ENCODE results near the gene LGI4. TPM values are rescaled to one million over a fixed set of nuclear protein-coding genes. Genes with fewer than 3 reads are reported as not detected.

Gene LGI4
- total RNA-seq, 1 donor from 2014 or later: 16.1 TPM

- H3K9me3 Mint-ChIP-seq: peaks cover 7% of the 10 kb centered on the region
- no peak for TF ChIP-seq CTCF (conservative IDR thresholded peaks at IDR 0.05)
- DNase-seq (ENCODE audit: low read depth, low spot score): no peak
- H3K36me3 Mint-ChIP-seq (ENCODE audit: low read depth): peaks cover 14% of the 10 kb centered on the region
- H3K4me3 Mint-ChIP-seq: no peak overlapping the region
- H3K4me1 Mint-ChIP-seq: no peaks in the 10 kb centered on the region
- H3K27ac Mint-ChIP-seq (ENCODE audit: unreplicated experiment): no peak overlapping the region
- H3K27me3 Mint-ChIP-seq (ENCODE audit: low read depth): no peaks in the 10 kb centered on the region
Measured at GRCh38 chr19:35169221-35169995, 34.5 kb upstream of the LGI4 start.

GRCh38 chr19:35168196-35168595, 33.3 kb upstream of the LGI4 start:
- no peaks in the 10 kb centered on the region for H3K27me3 Mint-ChIP-seq (ENCODE audit: low read depth)
- peaks cover 19% of the 10 kb centered on the region for H3K36me3 Mint-ChIP-seq (ENCODE audit: low read depth)
- peaks cover 6% of the 10 kb centered on the region for H3K9me3 Mint-ChIP-seq
- H3K4me1 Mint-ChIP-seq: no peaks in the 10 kb centered on the region
- no peak for TF ChIP-seq CTCF (conservative IDR thresholded peaks at IDR 0.05)
- H3K4me3 Mint-ChIP-seq: no peak overlapping the region
- no peak for DNase-seq (ENCODE audit: low read depth, low spot score)
- H3K27ac Mint-ChIP-seq (ENCODE audit: unreplicated experiment): no peak overlapping the region

GRCh38 chr19:35167251-35168119, 32.6 kb upstream of the LGI4 start:
- Mint-ChIP-seq H3K4me3 (no peak overlapping the region), H3K36me3 (ENCODE audit: low read depth) (peaks cover 19% of the 10 kb centered on the region), H3K27me3 (ENCODE audit: low read depth) (no peaks in the 10 kb centered on the region), H3K4me1 (no peaks in the 10 kb centered on the region), H3K27ac (ENCODE audit: unreplicated experiment) (no peak overlapping the region), H3K9me3 (peaks cover 6% of the 10 kb centered on the region)
- TF ChIP-seq CTCF (conservative IDR thresholded peaks at IDR 0.05): no peak
- no peak for DNase-seq (ENCODE audit: low read depth, low spot score)

- H3K4me3 Mint-ChIP-seq: no peak overlapping the region
- no peak for TF ChIP-seq CTCF (conservative IDR thresholded peaks at IDR 0.05)
- peaks cover 25% of the 10 kb centered on the region for H3K36me3 Mint-ChIP-seq (ENCODE audit: low read depth)
- H3K9me3 Mint-ChIP-seq: peaks cover 10% of the 10 kb centered on the region
- DNase-seq (ENCODE audit: low read depth, low spot score): no peak
- H3K4me1 Mint-ChIP-seq: no peaks in the 10 kb centered on the region
- no peak overlapping the region for H3K27ac Mint-ChIP-seq (ENCODE audit: unreplicated experiment)
- no peaks in the 10 kb centered on the region for H3K27me3 Mint-ChIP-seq (ENCODE audit: low read depth)
Measured at GRCh38 chr19:35166100-35167063, 31.5 kb upstream of the LGI4 start.

Data from neural crest cell (in vitro differentiated cells).